ENCODE data around the gene TMEM101.
"Not testable (repeated sequence)": the region's sequence is repeated elsewhere in the genome, so short reads cannot be mapped to it uniquely, and the experiment has no call there.

Gene TMEM101

GRCh38 chr17:43961954-43962353 lies 52.8 kb downstream of the TMEM101 start:
- no peaks in the 10 kb centered on the region for H3K9me3 Mint-ChIP-seq
- no peaks in the 10 kb centered on the region for H3K36me3 Mint-ChIP-seq (ENCODE audit: low read depth)
- no peak overlapping the region for H3K27ac Mint-ChIP-seq
- peaks cover 9% of the 10 kb centered on the region for H3K27me3 Mint-ChIP-seq (ENCODE audit: low read depth)
- H3K4me3 Mint-ChIP-seq = no peak overlapping the region
- DNase-seq (ENCODE audit: low spot score) = no peak
- H3K4me1 Mint-ChIP-seq (ENCODE audit: low read depth) = no peaks in the 10 kb centered on the region

- DNase-seq (ENCODE audit: low spot score); H3K9me3 Mint-ChIP-seq; H3K27me3 Mint-ChIP-seq (ENCODE audit: low read depth); H3K4me1 Mint-ChIP-seq (ENCODE audit: low read depth); H3K36me3 Mint-ChIP-seq (ENCODE audit: low read depth); H3K4me3 Mint-ChIP-seq; H3K27ac Mint-ChIP-seq: not testable (repeated sequence)
Observed at GRCh38 chr17:43961292-43961691, 53.5 kb downstream of the TMEM101 start.
